ENCODE measurements around the gene GBP7. TPM values are rescaled to one million over a fixed set of nuclear protein-coding genes. Genes with fewer than 3 reads are reported as not detected.

Gene GBP7
- total RNA-seq, 1 donor from 2014 or later, result not detected

DNA sequence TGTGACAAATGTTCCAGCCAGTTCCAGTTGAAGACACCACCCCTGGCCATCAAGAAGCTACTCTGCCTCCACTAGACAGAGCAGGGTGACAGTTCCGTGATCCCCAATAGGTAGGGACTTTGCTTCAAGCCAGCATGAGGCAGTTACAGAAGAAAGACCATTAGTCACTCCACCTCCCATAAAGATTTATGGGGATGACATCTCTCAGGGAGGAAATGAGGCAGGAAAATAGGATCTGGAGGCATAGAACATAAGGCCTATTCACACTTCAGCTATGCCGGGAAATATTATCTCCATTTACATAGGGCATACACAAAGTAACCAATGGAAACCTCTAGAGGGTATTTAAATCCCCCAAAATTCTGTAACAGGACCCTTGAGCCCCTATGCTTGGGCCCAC is 3.5 kb upstream of the GBP7 start:
- TF ChIP-seq, protein P1, sequence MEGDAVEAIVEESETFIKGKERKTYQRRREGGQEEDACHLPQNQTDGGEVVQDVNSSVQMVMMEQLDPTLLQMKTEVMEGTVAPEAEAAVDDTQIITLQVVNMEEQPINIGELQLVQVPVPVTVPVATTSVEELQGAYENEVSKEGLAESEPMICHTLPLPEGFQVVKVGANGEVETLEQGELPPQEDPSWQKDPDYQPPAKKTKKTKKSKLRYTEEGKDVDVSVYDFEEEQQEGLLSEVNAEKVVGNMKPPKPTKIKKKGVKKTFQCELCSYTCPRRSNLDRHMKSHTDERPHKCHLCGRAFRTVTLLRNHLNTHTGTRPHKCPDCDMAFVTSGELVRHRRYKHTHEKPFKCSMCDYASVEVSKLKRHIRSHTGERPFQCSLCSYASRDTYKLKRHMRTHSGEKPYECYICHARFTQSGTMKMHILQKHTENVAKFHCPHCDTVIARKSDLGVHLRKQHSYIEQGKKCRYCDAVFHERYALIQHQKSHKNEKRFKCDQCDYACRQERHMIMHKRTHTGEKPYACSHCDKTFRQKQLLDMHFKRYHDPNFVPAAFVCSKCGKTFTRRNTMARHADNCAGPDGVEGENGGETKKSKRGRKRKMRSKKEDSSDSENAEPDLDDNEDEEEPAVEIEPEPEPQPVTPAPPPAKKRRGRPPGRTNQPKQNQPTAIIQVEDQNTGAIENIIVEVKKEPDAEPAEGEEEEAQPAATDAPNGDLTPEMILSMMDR (IDR thresholded peaks at IDR 0.05; ENCODE audit: unreplicated experiment), result no peak
- DNase-seq (ENCODE audit: low spot score, unreplicated experiment), result no peak
- Mint-ChIP-seq H3K4me3 (ENCODE audit: low read depth) (no peak overlapping the region), H3K4me1 (ENCODE audit: low read depth) (peaks cover 4% of the 10 kb centered on the region), H3K36me3 (ENCODE audit: insufficient read depth) (no peaks in the 10 kb centered on the region), H3K9me3 (ENCODE audit: low read depth) (peaks cover 4% of the 10 kb centered on the region), H3K27ac (no peak overlapping the region), H3K27me3 (no peaks in the 10 kb centered on the region)

DNA sequence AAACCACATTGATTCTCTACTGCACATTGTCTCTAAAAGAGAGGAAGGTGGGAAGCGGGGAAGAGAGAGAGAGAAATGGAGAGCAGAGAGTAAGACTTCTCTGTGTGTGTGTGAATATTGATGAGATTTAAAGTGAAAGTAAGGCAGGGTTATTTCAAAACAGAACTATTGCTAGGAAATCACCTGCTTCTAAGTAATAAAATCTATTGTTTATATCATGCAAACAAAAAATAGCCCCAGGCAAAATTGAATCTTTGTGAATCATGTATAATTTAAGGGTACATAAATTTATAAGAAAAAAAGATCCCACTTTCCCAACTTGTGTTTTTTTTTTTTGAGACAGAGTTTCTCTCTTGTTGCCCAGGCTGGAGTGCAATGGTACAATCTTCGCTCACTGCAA is 1.2 kb upstream of the GBP7 start:
- Mint-ChIP-seq H3K27ac (no peak overlapping the region), H3K9me3 (ENCODE audit: low read depth) (no peaks in the 10 kb centered on the region), H3K4me1 (ENCODE audit: low read depth) (peaks cover 4% of the 10 kb centered on the region), H3K36me3 (ENCODE audit: insufficient read depth) (no peaks in the 10 kb centered on the region), H3K27me3 (no peaks in the 10 kb centered on the region), H3K4me3 (ENCODE audit: low read depth) (no peak overlapping the region)
- TF ChIP-seq, protein P1 (IDR thresholded peaks at IDR 0.05; ENCODE audit: unreplicated experiment), result no peak
- no peak for DNase-seq (ENCODE audit: low spot score, unreplicated experiment)

DNA sequence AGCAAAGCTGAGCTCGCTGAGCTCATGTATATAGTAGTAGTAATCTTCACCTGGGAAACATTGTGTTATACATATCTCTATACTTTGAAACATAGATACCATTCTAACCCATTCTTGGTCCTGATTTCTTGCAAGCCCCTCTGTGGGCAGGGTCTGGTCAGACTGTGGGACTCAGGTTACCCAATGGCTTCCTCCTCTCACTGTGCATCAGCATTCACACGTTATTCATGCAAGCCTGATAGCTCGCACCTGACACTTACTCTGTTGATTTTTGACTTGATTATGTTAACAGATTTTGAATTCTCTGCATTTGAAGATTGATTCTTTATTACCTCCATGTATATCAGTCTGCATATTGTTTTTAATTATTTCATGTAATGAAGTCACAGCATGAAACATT is 1.3 kb downstream of the GBP7 start:
- Mint-ChIP-seq H3K27ac (no peak overlapping the region), H3K36me3 (ENCODE audit: insufficient read depth) (no peaks in the 10 kb centered on the region), H3K4me1 (ENCODE audit: low read depth) (peaks cover 4% of the 10 kb centered on the region), H3K4me3 (ENCODE audit: low read depth) (no peak overlapping the region), H3K9me3 (ENCODE audit: low read depth) (no peaks in the 10 kb centered on the region), H3K27me3 (no peaks in the 10 kb centered on the region)
- DNase-seq (ENCODE audit: low spot score, unreplicated experiment), result no peak
- TF ChIP-seq, protein P1 (IDR thresholded peaks at IDR 0.05; ENCODE audit: unreplicated experiment), result no peak

DNA sequence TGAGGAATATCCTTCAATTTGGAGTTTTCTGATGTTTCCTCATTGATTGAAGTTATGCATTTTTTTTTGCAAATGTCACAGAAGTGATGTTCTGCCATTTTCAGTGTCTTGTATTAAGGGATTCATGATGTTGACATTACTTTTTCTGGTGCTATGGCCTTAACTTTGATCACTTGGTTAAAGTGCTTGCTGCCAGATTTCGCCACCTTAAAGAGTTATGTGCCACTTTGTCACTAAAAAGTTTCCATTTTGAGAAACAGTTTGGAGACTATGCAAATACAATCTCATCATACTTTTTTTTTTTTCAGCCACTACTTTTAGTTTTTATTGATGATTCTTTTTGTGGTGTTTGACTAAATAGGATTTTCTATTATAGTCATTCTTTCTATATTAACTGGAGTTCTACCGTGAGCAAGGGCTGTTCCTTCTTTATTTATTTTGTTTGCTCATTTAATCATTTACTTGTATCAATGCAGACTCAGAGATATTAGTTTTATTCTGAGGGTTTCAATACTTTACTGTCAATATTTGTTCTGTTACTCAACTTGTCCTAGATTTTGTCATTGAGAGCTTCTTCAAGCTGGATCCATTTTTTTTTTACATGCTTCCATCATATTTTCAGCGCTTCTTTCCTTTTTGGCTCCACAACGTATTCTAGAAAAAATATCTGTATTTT is 3.2 kb downstream of the GBP7 start:
- Mint-ChIP-seq H3K27me3 (no peaks in the 10 kb centered on the region), H3K9me3 (ENCODE audit: low read depth) (no peaks in the 10 kb centered on the region), H3K27ac (no peak overlapping the region), H3K4me3 (ENCODE audit: low read depth) (no peak overlapping the region), H3K4me1 (ENCODE audit: low read depth) (peaks cover 4% of the 10 kb centered on the region), H3K36me3 (ENCODE audit: insufficient read depth) (no peaks in the 10 kb centered on the region)
- TF ChIP-seq, protein P1 (IDR thresholded peaks at IDR 0.05; ENCODE audit: unreplicated experiment), result no peak
- DNase-seq (ENCODE audit: low spot score, unreplicated experiment), result no peak

DNA sequence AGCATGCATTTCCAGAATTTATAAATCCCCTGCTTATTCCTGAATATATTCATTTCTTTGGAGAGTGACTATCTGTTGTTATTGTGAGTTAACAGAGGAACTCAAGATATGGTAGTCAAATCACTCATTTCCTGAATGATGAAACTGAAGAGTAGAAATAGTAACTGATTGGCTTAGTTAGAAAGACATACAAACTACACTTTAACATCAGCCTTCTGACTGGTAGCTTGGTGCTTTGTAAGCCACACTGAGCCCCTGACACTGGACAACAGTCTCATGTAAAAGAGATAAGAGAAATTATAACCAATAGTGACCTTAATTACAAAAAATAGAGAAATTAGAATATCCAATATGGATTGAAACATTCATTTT is 4.8 kb downstream of the GBP7 start:
- no peaks in the 10 kb centered on the region for H3K27me3 Mint-ChIP-seq
- no peak overlapping the region for H3K27ac Mint-ChIP-seq
- TF ChIP-seq, protein P1 (IDR thresholded peaks at IDR 0.05; ENCODE audit: unreplicated experiment), result no peak
- H3K9me3 Mint-ChIP-seq (ENCODE audit: low read depth), result no peaks in the 10 kb centered on the region
- DNase-seq (ENCODE audit: low spot score, unreplicated experiment), result no peak
- no peaks in the 10 kb centered on the region for H3K4me1 Mint-ChIP-seq (ENCODE audit: low read depth)
- no peak overlapping the region for H3K4me3 Mint-ChIP-seq (ENCODE audit: low read depth)
- no peaks in the 10 kb centered on the region for H3K36me3 Mint-ChIP-seq (ENCODE audit: insufficient read depth)

Data from progenitor cell of endocrine pancreas (in vitro differentiated cells).